ENCODE results near the gene DDX31. TPM values are rescaled to one million over a fixed set of nuclear protein-coding genes. Genes with fewer than 3 reads are reported as not detected.

The DDX31 gene
- total RNA-seq, 2 experiments from 2014 or later = 28.3 to 28.8 TPM

DNA sequence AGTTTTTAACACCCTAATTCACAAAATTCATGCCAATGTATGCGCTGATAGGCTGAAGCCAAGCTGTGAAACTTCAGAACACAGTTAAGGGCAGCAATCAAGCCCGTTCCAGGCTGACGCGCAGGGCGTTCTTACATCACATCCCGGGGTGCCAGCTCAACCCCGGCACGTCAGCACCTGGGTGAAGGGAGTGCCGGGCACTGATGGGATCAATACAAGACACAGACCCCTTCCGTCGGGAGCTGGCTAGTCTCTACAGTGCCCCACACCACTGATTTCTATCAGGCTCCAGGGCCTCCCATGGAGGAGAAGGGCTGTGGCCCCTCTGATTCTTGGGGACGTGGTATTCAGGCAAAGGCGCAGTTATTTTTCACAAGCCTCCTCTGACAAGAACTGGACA lies 75.4 kb downstream of the DDX31 start:
- no peaks in the 10 kb centered on the region for H3K9me2 ChIP-seq (ENCODE audit: insufficient read depth, low read length)
- H3K4me2 ChIP-seq (ENCODE audit: low read length) = no peak overlapping the region
- no peaks in the 10 kb centered on the region for H3K4me1 ChIP-seq (ENCODE audit: insufficient read depth, low read length, poor library complexity, severe bottlenecking)
- no TSS peak for BruUV-seq (replicated peaks)
- H3K9me3 ChIP-seq (ENCODE audit: low read length) = no peaks in the 10 kb centered on the region
- ChIA-PET CTCF (ENCODE audit: unreplicated experiment) (no interaction called here), POLR2A (no interaction called here)
- H3K4me3 ChIP-seq (ENCODE audit: low read depth, low read length, poor library complexity, severe bottlenecking) = no peak overlapping the region
- TF ChIP-seq, protein P1, sequence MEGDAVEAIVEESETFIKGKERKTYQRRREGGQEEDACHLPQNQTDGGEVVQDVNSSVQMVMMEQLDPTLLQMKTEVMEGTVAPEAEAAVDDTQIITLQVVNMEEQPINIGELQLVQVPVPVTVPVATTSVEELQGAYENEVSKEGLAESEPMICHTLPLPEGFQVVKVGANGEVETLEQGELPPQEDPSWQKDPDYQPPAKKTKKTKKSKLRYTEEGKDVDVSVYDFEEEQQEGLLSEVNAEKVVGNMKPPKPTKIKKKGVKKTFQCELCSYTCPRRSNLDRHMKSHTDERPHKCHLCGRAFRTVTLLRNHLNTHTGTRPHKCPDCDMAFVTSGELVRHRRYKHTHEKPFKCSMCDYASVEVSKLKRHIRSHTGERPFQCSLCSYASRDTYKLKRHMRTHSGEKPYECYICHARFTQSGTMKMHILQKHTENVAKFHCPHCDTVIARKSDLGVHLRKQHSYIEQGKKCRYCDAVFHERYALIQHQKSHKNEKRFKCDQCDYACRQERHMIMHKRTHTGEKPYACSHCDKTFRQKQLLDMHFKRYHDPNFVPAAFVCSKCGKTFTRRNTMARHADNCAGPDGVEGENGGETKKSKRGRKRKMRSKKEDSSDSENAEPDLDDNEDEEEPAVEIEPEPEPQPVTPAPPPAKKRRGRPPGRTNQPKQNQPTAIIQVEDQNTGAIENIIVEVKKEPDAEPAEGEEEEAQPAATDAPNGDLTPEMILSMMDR (conservative IDR thresholded peaks at IDR 0.05; ENCODE audit: low read length) = no peak
- TF ChIP-seq EZH2phosphoT487 (IDR thresholded peaks at IDR 0.05; ENCODE audit: borderline replicate concordance, low read depth, low read length) = no peak
- H3K79me2 ChIP-seq (ENCODE audit: insufficient read depth, low read depth, low read length) = no peaks in the 10 kb centered on the region
- DNase-seq (ENCODE audit: low spot score) = no peak
- H3K27ac ChIP-seq (ENCODE audit: low read depth, low read length, poor library complexity, severe bottlenecking) = no peak overlapping the region
- H4K20me1 ChIP-seq (ENCODE audit: insufficient read depth, low read length) = no peaks in the 10 kb centered on the region
- H2AFZ ChIP-seq (ENCODE audit: low read length) = no peak overlapping the region
- intact Hi-C loops (cut with micrococcal nuclease; ENCODE audit: unreplicated experiment) = no loop called here
- peaks cover 59% of the 10 kb centered on the region for H3K36me3 ChIP-seq (ENCODE audit: insufficient read depth, low read length)

- BruUV-seq (replicated peaks) = no TSS peak
- CTCF ChIA-PET (ENCODE audit: unreplicated experiment) = no interaction called here
- DNase-seq (ENCODE audit: low spot score) = no peak
Measured at GRCh38 chr9:132592451-132592850, 77.3 kb downstream of the DDX31 start.

GRCh38 chr9:132591751-132592314 lies 78.0 kb downstream of the DDX31 start:
- Histone ChIP-seq H2AFZ (ENCODE audit: low read length) (no peak overlapping the region), H3K27ac (ENCODE audit: low read depth, low read length, poor library complexity, severe bottlenecking) (no peak overlapping the region), H4K20me1 (ENCODE audit: insufficient read depth, low read length) (no peaks in the 10 kb centered on the region), H3K79me2 (ENCODE audit: insufficient read depth, low read depth, low read length) (no peaks in the 10 kb centered on the region), H3K9me2 (ENCODE audit: insufficient read depth, low read length) (no peaks in the 10 kb centered on the region), H3K4me1 (ENCODE audit: insufficient read depth, low read length, poor library complexity, severe bottlenecking) (no peaks in the 10 kb centered on the region), H3K4me2 (ENCODE audit: low read length) (no peak overlapping the region), H3K36me3 (ENCODE audit: insufficient read depth, low read length) (peaks cover 35% of the 10 kb centered on the region), H3K4me3 (ENCODE audit: low read depth, low read length, poor library complexity, severe bottlenecking) (no peak overlapping the region), H3K9me3 (ENCODE audit: low read length) (no peaks in the 10 kb centered on the region)
- CTCF ChIA-PET (ENCODE audit: unreplicated experiment) = no interaction called here
- TF ChIP-seq, protein P1 (conservative IDR thresholded peaks at IDR 0.05; ENCODE audit: low read length) = no peak
- no peak for TF ChIP-seq EZH2phosphoT487 (IDR thresholded peaks at IDR 0.05; ENCODE audit: borderline replicate concordance, low read depth, low read length)
- intact Hi-C loops (cut with micrococcal nuclease; ENCODE audit: unreplicated experiment) = no loop called here
- POLR2A ChIA-PET = interaction anchor here (0.6 kb wide), 1 partner anchor 22 kb away, joined by 4 read pairs; no protein-coding TSS in a partner anchor
- DNase-seq (ENCODE audit: low spot score) = no peak
- no TSS peak for BruUV-seq (replicated peaks)

More at GRCh38 chr9:132592451-132592850, 77.3 kb downstream of the DDX31 start:
- Histone ChIP-seq H3K36me3 (ENCODE audit: insufficient read depth, low read length) (peaks cover 41% of the 10 kb centered on the region), H3K79me2 (ENCODE audit: insufficient read depth, low read depth, low read length) (no peaks in the 10 kb centered on the region), H3K4me3 (ENCODE audit: low read depth, low read length, poor library complexity, severe bottlenecking) (no peak overlapping the region), H3K4me1 (ENCODE audit: insufficient read depth, low read length, poor library complexity, severe bottlenecking) (no peaks in the 10 kb centered on the region), H3K4me2 (ENCODE audit: low read length) (no peak overlapping the region), H3K9me3 (ENCODE audit: low read length) (no peaks in the 10 kb centered on the region), H4K20me1 (ENCODE audit: insufficient read depth, low read length) (no peaks in the 10 kb centered on the region), H3K9me2 (ENCODE audit: insufficient read depth, low read length) (no peaks in the 10 kb centered on the region), H2AFZ (ENCODE audit: low read length) (no peak overlapping the region), H3K27ac (ENCODE audit: low read depth, low read length, poor library complexity, severe bottlenecking) (no peak overlapping the region)
- no peak for TF ChIP-seq EZH2phosphoT487 (IDR thresholded peaks at IDR 0.05; ENCODE audit: borderline replicate concordance, low read depth, low read length)
- TF ChIP-seq, protein P1 (conservative IDR thresholded peaks at IDR 0.05; ENCODE audit: low read length) = no peak
- intact Hi-C loops (cut with micrococcal nuclease; ENCODE audit: unreplicated experiment) = no loop called here
- POLR2A ChIA-PET = no interaction called here
